Mesothelial cell of epicardium (in vitro differentiated cells): ENCODE results near the gene ZSCAN18. TPM values are rescaled to one million over a fixed set of nuclear protein-coding genes. Genes with fewer than 3 reads are reported as not detected.
"Not testable (repeated sequence)": the region's sequence is repeated elsewhere in the genome, so short reads cannot be mapped to it uniquely, and the experiment has no call there.

Experiments
- DNase-seq, 2 experiments: peaks; one replicate each; pipeline ENCODE4 v3.0.0; 2021; ENCODE audit warnings: low spot score in 2 of 2; ENCODE audit not compliant: unreplicated experiment in 2 of 2
- H3K27ac Mint-ChIP-seq: 2 replicates; pipeline ENCODE4 v1.8.0; 2021; ENCODE audit warnings: mixed read lengths
- H3K27me3 Mint-ChIP-seq: 2 replicates; pipeline ENCODE4 v1.8.0; 2021; ENCODE audit warnings: low read depth, mixed read lengths
- H3K36me3 Mint-ChIP-seq: 2 replicates; pipeline ENCODE4 v1.8.0; 2021; ENCODE audit warnings: mixed read lengths
- H3K4me1 Mint-ChIP-seq: 2 replicates; pipeline ENCODE4 v1.8.0; 2021; ENCODE audit warnings: mixed read lengths
- H3K4me3 Mint-ChIP-seq: 2 replicates; pipeline ENCODE4 v1.8.0; 2021; ENCODE audit warnings: mild to moderate bottlenecking, moderate library complexity, mixed read lengths
- H3K9me3 Mint-ChIP-seq: 2 replicates; pipeline ENCODE4 v1.8.0; 2021; ENCODE audit warnings: mixed read lengths
- CTCF ChIP-seq: fragments of 200-600 bp; sonication (generic); IDR thresholded peaks from one replicate; pipeline ENCODE4 v1.5.0; 2021; ENCODE audit warnings: antibody characterized with exemption; ENCODE audit not compliant: unreplicated experiment
- total RNA-seq: library from RNA; stranded (reverse); gene quantifications from 3 replicates; pipeline ENCODE4 v1.2.1, GENCODE V29; 2021

Gene ZSCAN18, protein sequence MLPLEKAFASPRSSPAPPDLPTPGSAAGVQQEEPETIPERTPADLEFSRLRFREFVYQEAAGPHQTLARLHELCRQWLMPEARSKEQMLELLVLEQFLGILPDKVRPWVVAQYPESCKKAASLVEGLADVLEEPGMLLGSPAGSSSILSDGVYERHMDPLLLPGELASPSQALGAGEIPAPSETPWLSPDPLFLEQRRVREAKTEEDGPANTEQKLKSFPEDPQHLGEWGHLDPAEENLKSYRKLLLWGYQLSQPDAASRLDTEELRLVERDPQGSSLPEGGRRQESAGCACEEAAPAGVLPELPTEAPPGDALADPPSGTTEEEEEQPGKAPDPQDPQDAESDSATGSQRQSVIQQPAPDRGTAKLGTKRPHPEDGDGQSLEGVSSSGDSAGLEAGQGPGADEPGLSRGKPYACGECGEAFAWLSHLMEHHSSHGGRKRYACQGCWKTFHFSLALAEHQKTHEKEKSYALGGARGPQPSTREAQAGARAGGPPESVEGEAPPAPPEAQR
- 85.9 to 91.9 TPM (median 91.0 TPM) in 3 replicates for total RNA-seq

DNA sequence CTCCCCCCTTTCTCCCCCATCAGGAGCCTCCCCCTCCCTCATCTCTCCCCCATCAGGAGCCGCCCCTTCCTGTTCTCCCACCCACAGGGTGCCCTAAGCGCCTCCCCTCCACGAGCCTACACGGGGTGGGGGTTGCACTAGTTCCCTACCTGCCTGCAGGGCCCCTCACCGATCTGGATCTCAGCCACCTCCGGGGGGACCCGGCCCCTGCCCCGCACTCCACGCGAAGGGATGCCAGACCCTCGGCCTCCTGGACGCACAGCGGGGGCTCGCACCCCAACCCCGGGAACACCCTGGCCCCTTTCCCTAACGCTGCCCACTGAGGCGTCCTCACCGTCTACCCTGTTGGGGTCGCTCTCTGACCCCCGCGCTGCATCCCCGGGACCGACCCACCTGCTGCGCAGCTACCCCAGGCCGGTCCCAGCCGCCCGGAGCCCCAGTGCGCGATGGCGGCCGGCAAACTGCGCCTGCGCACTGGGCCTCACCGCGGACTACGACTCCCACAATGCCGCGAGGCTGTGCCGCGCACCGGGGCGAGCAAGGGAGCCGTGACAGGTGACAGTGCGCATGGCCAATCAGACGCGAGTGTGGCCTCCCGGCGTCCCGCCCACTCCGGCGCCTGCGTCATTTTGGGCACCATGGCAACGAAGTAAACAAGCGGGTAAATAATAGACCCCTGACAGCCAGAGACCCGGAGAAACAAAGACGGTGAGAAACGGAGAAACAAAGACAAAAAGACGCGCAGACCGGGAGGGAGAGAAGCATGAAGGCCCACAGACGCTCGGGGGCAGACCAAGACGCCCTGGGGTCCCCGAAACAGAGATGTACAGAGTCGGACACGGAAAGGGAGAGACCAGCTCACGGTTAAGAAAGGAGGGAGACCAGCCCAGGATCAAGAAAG, at the start of gene ZSCAN18:
ZSCAN18 (minus strand) TSS at position 451 of the 901 bp plus-strand sequence. CDS start 7,964 bp downstream, outside the sequence.
- Mint-ChIP-seq H3K27me3 (no peaks in the 10 kb centered on the region), H3K27ac (peak within 1 kb of the TSS; percentile 100), H3K9me3 (peaks cover 28% of the 10 kb centered on the region), H3K4me1 (peaks cover 10% of the 10 kb centered on the region), H3K4me3 (peak within 1 kb of the TSS; percentile 84), H3K36me3 (peaks cover 22% of the 10 kb centered on the region)
- peak; percentile 99 for DNase-seq
- TF ChIP-seq CTCF, result no peak

- peaks cover 43% of the 10 kb centered on the region for H3K36me3 Mint-ChIP-seq
- not testable (repeated sequence) for H3K27ac Mint-ChIP-seq, DNase-seq, H3K4me3 Mint-ChIP-seq, H3K27me3 Mint-ChIP-seq, H3K4me1 Mint-ChIP-seq
- peaks cover 37% of the 10 kb centered on the region for H3K9me3 Mint-ChIP-seq
These were observed 49.4 kb upstream of the ZSCAN18 start for GRCh38 chr19:58147475-58147874.

DNA sequence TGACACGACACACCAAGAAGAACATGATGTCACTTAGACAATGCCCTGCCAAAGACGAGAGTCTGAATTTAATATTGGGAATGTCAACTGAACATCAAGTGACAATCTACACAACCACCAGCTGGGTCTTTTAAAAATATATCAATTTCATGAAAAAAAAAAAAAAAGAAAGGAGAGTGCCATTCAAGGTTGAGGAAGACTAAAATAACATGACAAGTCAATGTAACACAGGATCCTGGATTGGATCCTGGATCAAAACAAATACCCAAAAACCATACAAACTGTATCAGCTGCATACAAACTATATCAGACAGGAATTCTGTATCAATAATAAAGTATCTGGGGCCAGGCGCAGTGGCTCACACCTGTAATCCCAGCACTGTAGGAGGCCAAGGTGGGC, 47.8 kb upstream of the ZSCAN18 start:
- H3K36me3 Mint-ChIP-seq, result peaks cover 47% of the 10 kb centered on the region
- peaks cover 32% of the 10 kb centered on the region for H3K9me3 Mint-ChIP-seq

DNA sequence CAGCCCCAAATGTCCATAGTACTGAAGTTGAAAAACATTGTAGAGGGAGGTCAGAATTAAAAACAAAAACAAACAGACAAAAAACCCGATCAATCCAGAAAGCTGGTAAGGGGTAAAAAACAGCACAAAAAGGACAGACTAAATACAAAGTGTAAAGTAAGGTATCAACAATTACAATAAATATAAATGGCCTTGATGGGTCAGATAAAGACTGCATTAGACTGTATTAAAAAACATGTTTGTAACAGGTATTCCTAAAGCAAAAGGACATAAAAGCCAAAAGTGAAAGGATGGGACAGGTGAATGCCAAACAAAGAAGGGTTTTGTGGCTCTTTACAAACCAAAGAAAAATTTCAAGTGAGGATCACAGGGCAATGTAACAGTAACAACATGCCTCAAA, 36.2 kb upstream of the ZSCAN18 start:
- H3K4me1 Mint-ChIP-seq, result no peaks in the 10 kb centered on the region
- no peak overlapping the region for H3K27ac Mint-ChIP-seq
- H3K36me3 Mint-ChIP-seq, result peaks cover 85% of the 10 kb centered on the region
- H3K9me3 Mint-ChIP-seq, result peaks cover 63% of the 10 kb centered on the region
- DNase-seq, result no peak
- TF ChIP-seq CTCF, result no peak
- H3K27me3 Mint-ChIP-seq, result no peaks in the 10 kb centered on the region
- H3K4me3 Mint-ChIP-seq, result no peak overlapping the region

More for the DNA sequence above, 47.8 kb upstream of the ZSCAN18 start:
- Mint-ChIP-seq H3K27ac (no peak overlapping the region), H3K27me3 (no peaks in the 10 kb centered on the region), H3K4me1 (peaks cover 7% of the 10 kb centered on the region), H3K4me3 (no peak overlapping the region)
- no peak for DNase-seq
- TF ChIP-seq CTCF, result no peak

DNA sequence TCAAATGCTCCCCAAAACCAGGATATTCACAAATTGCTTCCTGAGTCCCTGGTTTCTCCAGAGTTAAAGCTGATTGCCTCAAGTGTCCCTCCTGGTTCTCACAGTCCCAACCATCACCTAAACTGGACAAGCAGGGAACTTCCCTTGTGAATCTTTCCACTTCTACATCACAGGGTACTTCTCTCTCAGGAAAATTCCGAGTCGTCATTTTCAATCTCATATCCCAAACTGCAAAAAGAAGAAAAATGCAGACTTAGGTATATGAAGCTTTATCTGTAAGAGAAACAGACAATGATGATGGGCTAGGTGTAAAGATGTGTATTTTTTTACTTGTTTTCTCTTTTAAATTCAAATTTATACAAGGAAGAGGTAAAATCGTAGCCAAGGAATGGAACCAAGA, 31.3 kb upstream of the ZSCAN18 start:
- H3K36me3 Mint-ChIP-seq, result peaks cover 82% of the 10 kb centered on the region
- no peak overlapping the region for H3K27ac Mint-ChIP-seq
- H3K27me3 Mint-ChIP-seq, result no peaks in the 10 kb centered on the region
- no peak for DNase-seq
- H3K4me3 Mint-ChIP-seq, result no peak overlapping the region
- no peaks in the 10 kb centered on the region for H3K4me1 Mint-ChIP-seq
- peaks cover 76% of the 10 kb centered on the region for H3K9me3 Mint-ChIP-seq
- TF ChIP-seq CTCF, result no peak
